ENCODE measurements around the gene TENM4.

Gene TENM4

GRCh38 chr11:78798663-78799062 lies 642.2 kb downstream of the TENM4 start:
- DNase-seq, result peak; percentile 71

GRCh38 chr11:78797559-78797958 lies 643.3 kb downstream of the TENM4 start:
- DNase-seq, result no peak

- peak; percentile 84 for DNase-seq
Measured at GRCh38 chr11:78796956-78797355, 643.9 kb downstream of the TENM4 start.

- peak; percentile 12 for DNase-seq
Measured at GRCh38 chr11:78795621-78796261, 645.1 kb downstream of the TENM4 start.

- no peak for DNase-seq
Measured at GRCh38 chr11:78791964-78792363, 648.9 kb downstream of the TENM4 start.

- peak; percentile 32 for DNase-seq
Measured at GRCh38 chr11:78791254-78791653, 649.6 kb downstream of the TENM4 start.

GRCh38 chr11:78790784-78791183 lies 650.0 kb downstream of the TENM4 start:
- no peak for DNase-seq

- no peak for DNase-seq
Measured at GRCh38 chr11:78789375-78789774, 651.5 kb downstream of the TENM4 start.

GRCh38 chr11:78788533-78788932 lies 652.3 kb downstream of the TENM4 start:
- no peak for DNase-seq

- DNase-seq, result no peak
Measured at GRCh38 chr11:78787696-78788095, 653.1 kb downstream of the TENM4 start.

GRCh38 chr11:78786746-78787145 lies 654.1 kb downstream of the TENM4 start:
- DNase-seq, result no peak

GRCh38 chr11:78786086-78786485 lies 654.7 kb downstream of the TENM4 start:
- no peak for DNase-seq

GRCh38 chr11:78784321-78785061 lies 656.3 kb downstream of the TENM4 start:
- peak; percentile 85 for DNase-seq

- no peak for DNase-seq
Measured at GRCh38 chr11:78783846-78784245, 657.0 kb downstream of the TENM4 start.

GRCh38 chr11:78783301-78783700 lies 657.5 kb downstream of the TENM4 start:
- peak; percentile 33 for DNase-seq

- no peak for DNase-seq
Measured at GRCh38 chr11:78782725-78783124, 658.1 kb downstream of the TENM4 start.

- DNase-seq, result no peak
Measured at GRCh38 chr11:78780889-78781288, 659.9 kb downstream of the TENM4 start.

- DNase-seq, result no peak
Measured at GRCh38 chr11:78773492-78773891, 667.3 kb downstream of the TENM4 start.

GRCh38 chr11:78773077-78773476 lies 667.8 kb downstream of the TENM4 start:
- no peak for DNase-seq

GRCh38 chr11:78772186-78772585 lies 668.6 kb downstream of the TENM4 start:
- no peak for DNase-seq

- no peak for DNase-seq
Measured at GRCh38 chr11:78770931-78771330, 669.9 kb downstream of the TENM4 start.

- no peak for DNase-seq
Measured at GRCh38 chr11:78768971-78769370, 671.9 kb downstream of the TENM4 start.

- no peak for DNase-seq
Measured at GRCh38 chr11:78768345-78768744, 672.5 kb downstream of the TENM4 start.

Data from fibroblast of skin of right biceps (primary cell).